GM21381 (cell line): Measurements from ENCODE around the gene FOXJ3.

ENCODE experiments used
- ATAC-seq: cut with Tn5 transposase; IDR thresholded peaks from one replicate; pipeline ENCODE4 v1.9.1; 2021; ENCODE audit warnings: mild to moderate bottlenecking, moderate library complexity; ENCODE audit not compliant: unreplicated experiment

FOXJ3 gene

DNA sequence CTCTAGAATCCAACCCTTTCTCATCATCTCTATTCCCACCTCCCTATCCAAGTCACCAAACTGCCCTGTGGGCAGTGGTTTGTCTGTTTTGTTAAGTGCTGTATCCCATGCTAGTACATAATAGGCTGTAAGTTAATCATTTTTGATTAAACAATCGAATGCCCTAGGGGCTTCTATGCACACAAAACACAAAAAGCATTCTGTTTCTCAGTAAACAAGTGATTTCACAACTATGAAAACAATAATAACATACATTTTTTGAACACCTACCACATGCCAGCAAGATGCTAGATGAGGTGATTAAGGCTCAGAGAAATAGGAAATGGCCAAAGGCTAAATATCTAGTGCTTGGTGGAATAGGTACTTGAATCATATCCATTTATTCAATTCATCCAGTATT lies 186.9 kb downstream of the FOXJ3 start:
- no peak for ATAC-seq

DNA sequence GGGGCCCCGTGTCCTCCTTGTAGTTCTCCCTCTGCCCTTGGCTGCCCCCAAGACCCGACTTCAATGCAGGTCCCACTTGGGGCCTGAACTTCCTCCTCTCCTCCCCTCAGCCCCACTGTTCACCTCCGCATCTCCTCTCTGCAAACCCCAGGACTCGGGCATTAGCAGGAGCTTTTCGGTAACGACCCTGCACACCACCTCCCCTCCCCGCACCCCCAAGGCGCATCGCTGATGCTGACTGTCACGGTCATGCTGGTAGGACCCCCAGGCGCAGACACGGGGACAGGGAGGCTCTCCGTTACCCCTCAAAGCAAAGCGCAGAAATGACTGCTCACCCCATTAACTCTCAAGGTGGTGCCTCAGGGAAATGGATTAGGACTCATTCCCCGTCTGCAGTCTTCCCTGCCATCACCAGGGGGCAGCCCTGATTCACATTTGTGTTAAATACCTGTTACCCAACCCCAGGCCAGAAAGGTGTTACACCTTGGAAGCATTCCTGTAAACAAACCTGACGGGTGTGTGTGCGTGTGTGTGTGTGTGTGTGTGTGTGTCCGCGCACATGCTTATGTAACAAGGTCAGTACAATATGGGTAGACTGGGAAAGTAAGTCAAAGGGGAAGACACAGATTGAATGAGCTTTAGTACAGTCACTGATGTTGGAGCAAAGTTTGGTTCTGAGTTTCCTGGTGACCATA lies 188.3 kb downstream of the FOXJ3 start:
- no peak for ATAC-seq

DNA sequence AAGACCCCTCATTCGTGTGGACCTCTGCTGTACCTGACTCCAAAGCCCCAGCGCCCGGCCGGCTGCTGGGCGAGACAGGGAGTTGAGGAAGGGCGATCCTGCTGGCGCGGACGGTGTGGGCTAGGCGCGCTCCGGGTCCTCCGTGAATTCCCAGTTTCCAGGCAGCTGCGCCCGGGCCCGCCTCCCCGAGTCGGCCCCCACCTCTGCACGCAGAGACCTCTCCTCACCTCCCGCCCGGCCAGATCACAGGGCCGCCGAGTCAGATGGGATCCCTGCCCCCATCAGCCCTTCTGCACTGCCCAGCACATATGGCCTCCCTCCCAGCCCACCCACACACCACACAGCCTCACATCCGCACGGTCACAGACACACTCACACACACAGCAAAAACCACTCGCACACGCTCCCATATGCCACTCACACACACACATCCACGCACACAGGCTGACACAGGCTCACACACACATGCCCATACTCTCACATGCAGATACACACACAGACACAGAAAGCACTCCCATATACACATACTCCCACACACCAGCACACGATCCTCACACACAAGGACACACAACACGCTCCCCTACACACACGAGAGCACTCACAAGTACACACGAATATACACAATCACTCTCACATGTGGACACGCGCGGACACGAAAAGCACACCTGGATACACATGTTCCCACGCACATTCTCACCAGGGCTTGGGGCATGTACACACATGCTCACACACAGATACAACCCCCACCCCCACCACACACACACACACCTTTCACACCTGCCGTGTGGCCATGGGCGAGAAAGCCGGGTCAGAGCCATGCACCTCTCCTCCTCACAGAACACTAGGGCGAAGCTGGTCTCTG lies 189.0 kb downstream of the FOXJ3 start:
- ATAC-seq: no peak

- no peak for ATAC-seq
Observed at GRCh38 chr1:42145389-42145716, 189.7 kb downstream of the FOXJ3 start.

- no peak for ATAC-seq
Observed at GRCh38 chr1:42144711-42145388, 190.2 kb downstream of the FOXJ3 start.

- no peak for ATAC-seq
Observed at GRCh38 chr1:42143896-42144710, 190.9 kb downstream of the FOXJ3 start.

- ATAC-seq: no peak
Observed at GRCh38 chr1:42142894-42143675, 191.9 kb downstream of the FOXJ3 start.

DNA sequence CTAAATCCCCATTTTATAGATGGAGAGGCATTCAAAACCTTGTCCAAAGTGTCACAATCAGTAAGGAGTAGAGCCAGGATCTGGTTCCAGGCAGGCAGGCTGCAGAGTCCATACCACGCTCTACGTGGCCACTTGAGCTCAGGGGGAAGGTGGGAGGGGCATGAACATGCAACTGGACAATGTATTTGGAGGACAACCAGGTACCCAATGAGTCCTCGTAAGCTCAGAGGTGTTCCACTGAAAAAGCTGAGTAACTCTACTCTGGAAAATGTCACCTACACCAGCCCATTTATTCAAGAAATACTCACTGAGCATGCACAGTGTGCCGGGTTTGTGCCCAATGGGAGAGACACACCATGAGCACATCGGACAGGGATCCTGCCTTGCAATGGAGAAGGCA lies 193.1 kb downstream of the FOXJ3 start:
- no peak for ATAC-seq

DNA sequence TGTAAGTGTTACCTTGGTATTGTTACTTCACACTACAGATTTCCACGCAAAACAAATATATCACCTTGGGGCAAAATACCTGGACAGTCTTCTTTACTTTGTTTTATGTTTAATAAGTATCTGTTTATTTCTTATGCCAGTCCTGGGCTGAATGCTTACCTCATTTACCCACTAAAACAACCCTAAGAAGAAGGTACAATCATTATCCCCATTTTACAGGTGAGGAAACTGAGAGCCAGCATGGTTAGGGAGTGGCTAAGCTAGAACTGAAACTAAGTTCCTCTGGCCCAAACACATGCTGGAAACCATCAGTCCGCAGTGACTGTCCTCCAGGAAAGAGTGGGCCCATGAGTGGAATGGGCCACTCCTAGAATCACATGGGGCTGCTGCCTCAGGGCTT lies 194.8 kb downstream of the FOXJ3 start:
- ATAC-seq: no peak

DNA sequence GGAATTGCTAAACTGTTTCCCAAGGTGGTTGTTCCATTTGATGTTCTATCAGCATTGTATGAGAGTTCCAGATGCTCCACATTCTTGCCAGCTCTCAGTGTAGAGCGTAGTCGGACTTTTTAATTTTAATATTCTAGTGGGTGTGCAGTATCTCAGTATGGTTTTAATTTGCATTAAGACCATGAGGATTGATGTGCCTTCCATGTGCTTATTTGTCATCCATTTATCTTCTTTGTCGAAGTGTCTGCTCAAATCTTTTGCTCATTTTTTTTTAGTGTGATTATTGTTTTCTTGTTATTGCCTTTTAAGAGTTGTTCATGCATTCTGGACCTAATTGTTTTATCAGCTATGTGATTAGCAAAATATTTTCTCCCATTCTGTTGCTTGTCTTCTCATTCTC lies 195.6 kb downstream of the FOXJ3 start:
- ATAC-seq: no peak

- ATAC-seq: no peak
Observed at GRCh38 chr1:42138586-42138985, 196.4 kb downstream of the FOXJ3 start.

DNA sequence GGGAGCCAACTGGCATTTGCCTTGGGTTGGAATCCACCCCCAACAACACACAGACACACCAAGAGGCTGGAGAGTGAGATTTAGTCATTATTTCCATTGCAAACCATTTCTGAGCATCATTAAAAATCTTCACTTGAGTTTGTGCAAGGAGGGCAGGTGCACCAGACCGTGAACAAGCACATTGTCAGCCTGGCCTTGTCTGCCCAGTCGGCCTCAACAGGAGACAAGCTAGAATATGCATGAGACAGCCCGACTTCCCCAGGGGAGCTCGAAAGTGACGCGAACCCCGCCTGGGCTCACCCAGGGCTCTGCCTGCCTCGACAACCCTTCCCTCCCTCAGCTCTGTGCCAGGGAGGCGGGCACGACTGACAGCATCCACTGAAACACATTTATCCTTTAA lies 197.3 kb downstream of the FOXJ3 start:
- ATAC-seq: no peak

GRCh38 chr1:42136466-42136865 lies 198.6 kb downstream of the FOXJ3 start:
- no peak for ATAC-seq

- no peak for ATAC-seq
Observed at GRCh38 chr1:42135426-42135825, 199.6 kb downstream of the FOXJ3 start.

GRCh38 chr1:42133809-42134526 lies 201.1 kb downstream of the FOXJ3 start:
- ATAC-seq: no peak

GRCh38 chr1:42133390-42133789 lies 201.6 kb downstream of the FOXJ3 start:
- no peak for ATAC-seq

- ATAC-seq: no peak
Observed at GRCh38 chr1:42130061-42130660, 204.9 kb downstream of the FOXJ3 start.

DNA sequence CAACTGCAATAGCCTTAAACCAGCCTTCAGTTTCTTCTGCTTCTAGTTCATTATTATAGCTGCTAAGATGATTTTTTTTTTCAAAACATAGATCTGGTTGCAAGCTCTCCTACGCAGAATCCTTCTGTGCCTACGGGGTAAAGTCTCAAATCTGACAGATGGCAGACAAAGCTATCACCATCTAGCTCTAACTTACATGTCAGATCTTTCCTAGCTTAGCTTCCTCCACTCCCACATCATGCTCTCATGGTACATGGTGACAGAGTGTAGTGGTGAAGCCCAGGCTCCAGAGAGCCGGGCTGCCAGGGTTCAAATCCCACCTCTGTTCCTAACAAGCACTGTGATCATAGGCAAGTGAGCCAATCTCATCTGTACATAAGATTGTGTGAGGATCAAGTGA lies 206.1 kb downstream of the FOXJ3 start:
- no peak for ATAC-seq

DNA sequence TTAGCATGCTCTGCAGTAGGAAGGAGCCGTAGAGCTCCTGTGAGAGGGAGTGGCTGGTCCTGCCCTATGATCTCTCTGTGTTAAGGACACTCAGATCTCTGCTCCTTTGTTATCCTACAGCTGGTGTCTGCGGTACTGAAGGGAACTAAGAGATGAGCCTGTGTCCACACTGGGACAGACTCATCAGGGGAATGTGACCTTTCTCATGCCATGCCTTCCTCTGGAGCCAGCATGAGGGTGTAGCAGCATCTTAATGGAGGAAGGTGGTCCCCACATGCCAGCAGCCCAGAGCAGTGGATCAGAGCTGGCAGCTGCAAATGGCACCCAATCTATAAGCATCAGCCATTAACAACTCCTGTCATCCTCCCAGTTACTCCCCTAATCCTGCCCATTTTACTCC lies 206.5 kb downstream of the FOXJ3 start:
- no peak for ATAC-seq
